Calu3 (cell line): ENCODE measurements around the gene ORM1. TPM values are rescaled to one million over a fixed set of nuclear protein-coding genes. Genes with fewer than 3 reads are reported as not detected.

Source experiments
- BruUV-seq: library from RNA; stranded (reverse); fragments of 400-500 nt; replicated peaks from 2 replicates; lab custom pipeline; 2021; lab: Mats Ljungman, UMichigan
- CTCF ChIA-PET: fragments of 300-600 bp; sonication (Branson Sonifier 250); formaldehyde crosslinking; loops from one replicate; lab custom pipeline; 2022; ENCODE audit warnings: antibody characterized with exemption; lab: Charles Lee
- DNase-seq: peaks from one replicate; pipeline ENCODE4 v3.0.0; 2022
- H3K27ac Mint-ChIP-seq: one replicate; pipeline ENCODE4 v1.8.0; 2022; ENCODE audit warnings: mixed read lengths; ENCODE audit not compliant: unreplicated experiment
- H3K27me3 Mint-ChIP-seq: one replicate; pipeline ENCODE4 v1.8.0; 2022; ENCODE audit warnings: mixed read lengths; ENCODE audit not compliant: unreplicated experiment
- H3K36me3 Mint-ChIP-seq: one replicate; pipeline ENCODE4 v1.8.0; 2022; ENCODE audit warnings: mild to moderate bottlenecking, moderate library complexity, mixed read lengths; ENCODE audit not compliant: insufficient read depth, unreplicated experiment
- H3K4me1 Mint-ChIP-seq: one replicate; pipeline ENCODE4 v1.8.0; 2022; ENCODE audit warnings: mild to moderate bottlenecking, low read depth, mixed read lengths; ENCODE audit not compliant: unreplicated experiment
- H3K4me3 Mint-ChIP-seq: one replicate; pipeline ENCODE4 v1.8.0; 2022; ENCODE audit warnings: mild to moderate bottlenecking, low read depth, moderate library complexity, mixed read lengths; ENCODE audit not compliant: unreplicated experiment
- H3K9me3 Mint-ChIP-seq: one replicate; pipeline ENCODE4 v1.8.0; 2022; ENCODE audit warnings: low read depth, mixed read lengths; ENCODE audit not compliant: unreplicated experiment
- intact Hi-C: fragments of 100-400 bp; cut with micrococcal nuclease; formaldehyde crosslinking; loops from one replicate; pipeline ENCODE4 v1.10.0; 2022; ENCODE audit not compliant: unreplicated experiment
- total RNA-seq: library from RNA; stranded (reverse); gene quantifications from 2 replicates; pipeline ENCODE4 v1.2.3, GENCODE V29; 2022
- TF ChIP-seq, protein P1 (sequence below): fragments of 200-600 bp; IDR thresholded peaks from one replicate; pipeline ENCODE4 v1.8.0; 2022; ENCODE audit warnings: antibody characterized with exemption; ENCODE audit not compliant: unreplicated experiment

ORM1 gene
- total RNA-seq, 1 experiment from 2014 or later = not detected

DNA sequence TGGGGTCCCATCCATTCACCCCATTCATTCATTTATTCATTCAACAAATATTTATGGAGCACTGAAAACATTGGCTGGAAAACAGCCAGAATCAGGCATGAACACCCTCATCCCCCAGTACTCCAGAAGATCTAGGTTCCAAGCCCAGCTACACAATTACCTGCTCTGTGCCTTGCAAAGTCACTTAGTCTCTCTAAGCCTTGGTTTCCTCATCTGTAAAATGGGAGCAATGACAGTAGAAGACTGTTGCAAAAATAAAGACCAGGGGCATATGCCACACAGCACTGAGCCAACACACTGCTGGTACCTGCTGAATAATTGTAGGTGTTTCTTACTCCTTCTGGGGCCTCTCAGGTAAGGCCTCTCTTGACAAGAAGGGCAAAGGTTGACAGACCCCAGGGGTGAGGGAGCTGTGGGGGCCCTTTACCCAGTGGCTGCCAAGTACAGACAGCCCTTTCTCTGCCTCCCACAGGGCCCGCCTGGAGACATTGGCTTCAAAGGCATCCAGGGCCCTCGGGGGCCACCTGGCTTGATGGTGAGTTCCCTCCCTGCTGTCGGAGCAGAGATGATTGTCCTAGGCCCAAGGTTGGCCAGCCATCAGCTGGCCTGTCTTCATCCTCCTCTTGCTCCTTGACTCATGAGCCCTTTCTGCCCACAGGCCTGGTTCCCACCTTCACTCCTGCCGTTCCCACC is 22.6 kb upstream of the ORM1 start:
- intact Hi-C loops = no loop called here
- H3K4me1 Mint-ChIP-seq = no peaks in the 10 kb centered on the region
- H3K27me3 Mint-ChIP-seq = no peaks in the 10 kb centered on the region
- H3K27ac Mint-ChIP-seq = no peak overlapping the region
- H3K9me3 Mint-ChIP-seq = no peaks in the 10 kb centered on the region
- CTCF ChIA-PET = no interaction called here
- H3K36me3 Mint-ChIP-seq = no peaks in the 10 kb centered on the region
- no TSS peak for BruUV-seq
- no peak for DNase-seq
- H3K4me3 Mint-ChIP-seq = no peak overlapping the region
- TF ChIP-seq, protein P1, sequence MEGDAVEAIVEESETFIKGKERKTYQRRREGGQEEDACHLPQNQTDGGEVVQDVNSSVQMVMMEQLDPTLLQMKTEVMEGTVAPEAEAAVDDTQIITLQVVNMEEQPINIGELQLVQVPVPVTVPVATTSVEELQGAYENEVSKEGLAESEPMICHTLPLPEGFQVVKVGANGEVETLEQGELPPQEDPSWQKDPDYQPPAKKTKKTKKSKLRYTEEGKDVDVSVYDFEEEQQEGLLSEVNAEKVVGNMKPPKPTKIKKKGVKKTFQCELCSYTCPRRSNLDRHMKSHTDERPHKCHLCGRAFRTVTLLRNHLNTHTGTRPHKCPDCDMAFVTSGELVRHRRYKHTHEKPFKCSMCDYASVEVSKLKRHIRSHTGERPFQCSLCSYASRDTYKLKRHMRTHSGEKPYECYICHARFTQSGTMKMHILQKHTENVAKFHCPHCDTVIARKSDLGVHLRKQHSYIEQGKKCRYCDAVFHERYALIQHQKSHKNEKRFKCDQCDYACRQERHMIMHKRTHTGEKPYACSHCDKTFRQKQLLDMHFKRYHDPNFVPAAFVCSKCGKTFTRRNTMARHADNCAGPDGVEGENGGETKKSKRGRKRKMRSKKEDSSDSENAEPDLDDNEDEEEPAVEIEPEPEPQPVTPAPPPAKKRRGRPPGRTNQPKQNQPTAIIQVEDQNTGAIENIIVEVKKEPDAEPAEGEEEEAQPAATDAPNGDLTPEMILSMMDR = no peak

DNA sequence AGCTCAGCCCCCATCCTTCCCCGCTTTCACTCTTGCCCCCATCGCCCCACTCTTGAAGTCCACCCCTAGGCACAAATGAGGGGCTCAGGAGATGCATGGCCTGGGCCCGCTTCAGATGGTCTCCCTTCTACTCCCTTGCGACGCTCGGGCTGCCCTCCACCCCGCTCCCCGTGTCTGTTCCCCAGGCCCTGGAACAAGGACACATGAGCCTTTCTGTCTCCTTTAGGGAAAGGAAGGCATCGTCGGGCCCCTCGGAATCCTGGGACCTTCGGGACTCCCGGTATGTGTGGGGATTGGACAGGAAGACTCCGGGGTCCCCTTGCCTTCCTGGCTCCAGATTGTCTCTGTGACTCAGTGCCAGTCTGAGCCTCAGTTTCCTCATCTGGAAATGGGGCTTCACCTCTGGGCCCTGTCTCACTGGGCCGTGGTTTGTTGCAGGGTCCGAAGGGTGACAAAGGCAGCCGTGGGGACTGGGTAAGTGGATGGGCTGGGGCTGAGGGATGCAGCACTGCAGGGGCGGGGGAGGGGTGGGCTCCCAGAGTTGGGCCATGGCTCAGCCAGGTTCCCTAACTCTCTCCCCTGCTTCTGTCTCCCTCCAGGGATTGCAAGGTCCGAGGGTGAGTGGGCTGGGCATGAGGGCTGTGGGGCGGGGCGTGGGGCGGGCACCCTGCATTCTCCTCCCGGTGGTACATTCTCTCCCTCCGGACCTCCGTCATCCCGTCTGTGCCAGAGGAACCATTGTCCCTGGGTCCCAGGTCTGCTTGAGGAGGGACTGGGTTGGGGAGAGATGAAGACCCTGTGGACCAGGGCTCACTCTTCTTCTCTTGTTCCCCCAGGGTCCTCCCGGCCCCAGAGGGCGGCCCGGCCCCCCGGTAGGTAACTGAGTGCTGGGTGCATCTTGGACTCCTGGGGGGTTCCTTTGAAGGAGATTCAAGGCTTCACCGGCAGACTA is 21.8 kb upstream of the ORM1 start:
- no peaks in the 10 kb centered on the region for H3K4me1 Mint-ChIP-seq
- CTCF ChIA-PET = no interaction called here
- H3K4me3 Mint-ChIP-seq = no peak overlapping the region
- no peaks in the 10 kb centered on the region for H3K36me3 Mint-ChIP-seq
- BruUV-seq = no TSS peak
- intact Hi-C loops = no loop called here
- H3K9me3 Mint-ChIP-seq = no peaks in the 10 kb centered on the region
- no peaks in the 10 kb centered on the region for H3K27me3 Mint-ChIP-seq
- no peak for DNase-seq
- no peak overlapping the region for H3K27ac Mint-ChIP-seq
- TF ChIP-seq, protein P1 = no peak

DNA sequence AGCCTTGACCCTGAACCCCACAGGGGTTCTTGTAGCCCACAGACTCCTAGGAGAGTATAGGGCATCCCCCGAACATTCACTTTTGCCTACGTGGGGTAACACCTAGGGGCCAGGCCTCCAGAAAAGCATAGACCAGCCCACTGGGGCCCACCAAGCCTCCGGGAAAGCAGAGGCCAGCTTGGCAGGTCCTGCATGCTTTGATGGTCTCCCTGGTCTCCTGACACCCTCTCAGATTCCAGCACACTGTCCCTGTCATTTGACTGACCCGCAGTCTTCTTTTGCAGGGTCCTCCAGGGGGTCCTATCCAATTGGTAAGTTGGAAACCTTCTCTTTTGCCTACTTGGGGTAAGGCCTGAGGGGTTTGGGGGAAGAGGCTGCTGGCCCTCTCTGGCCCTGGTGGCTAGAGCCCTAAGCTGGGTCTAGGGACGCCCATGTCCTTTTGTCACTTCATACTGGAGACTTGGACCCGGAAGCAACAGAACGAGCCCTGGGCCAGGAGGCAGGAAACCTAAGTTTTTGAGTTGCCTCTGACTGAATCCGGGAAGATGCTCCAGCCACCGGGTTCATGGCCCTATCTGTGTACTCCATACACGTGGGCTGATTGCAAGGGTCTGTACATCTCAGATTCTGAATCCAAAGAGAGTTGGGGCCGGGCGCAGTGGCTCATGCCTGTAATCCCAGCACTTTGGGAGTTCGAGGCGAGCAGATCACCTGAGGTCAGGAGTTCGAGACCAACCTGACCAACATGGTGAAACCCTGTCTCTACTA is 20.9 kb upstream of the ORM1 start:
- CTCF ChIA-PET = no interaction called here
- BruUV-seq = no TSS peak
- no peak overlapping the region for H3K27ac Mint-ChIP-seq
- H3K36me3 Mint-ChIP-seq = no peaks in the 10 kb centered on the region
- DNase-seq = no peak
- H3K9me3 Mint-ChIP-seq = no peaks in the 10 kb centered on the region
- TF ChIP-seq, protein P1 = no peak
- no peaks in the 10 kb centered on the region for H3K4me1 Mint-ChIP-seq
- no peak overlapping the region for H3K4me3 Mint-ChIP-seq
- intact Hi-C loops = no loop called here
- H3K27me3 Mint-ChIP-seq = no peaks in the 10 kb centered on the region

DNA sequence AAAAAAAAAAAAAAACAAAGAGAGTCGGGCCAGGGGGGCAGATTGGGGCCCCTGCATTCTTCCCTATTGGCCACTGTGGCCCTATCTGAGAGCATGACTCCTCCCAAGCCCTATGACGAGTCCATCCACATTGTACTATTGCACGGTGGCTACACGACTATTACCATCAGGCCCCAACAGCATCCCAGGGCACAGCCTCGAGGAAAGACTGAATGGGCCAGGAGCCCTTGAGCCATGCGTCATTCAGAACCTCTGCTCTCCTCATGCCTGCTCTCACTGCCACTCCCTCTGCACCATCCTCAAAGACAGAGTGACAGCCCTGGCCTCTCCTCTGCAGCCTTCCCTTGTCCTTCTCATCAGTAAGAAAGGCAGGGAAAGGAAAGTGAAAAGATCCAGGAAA is 20.2 kb upstream of the ORM1 start:
- Mint-ChIP-seq H3K36me3 (no peaks in the 10 kb centered on the region), H3K4me3 (no peak overlapping the region), H3K27ac (no peak overlapping the region), H3K27me3 (no peaks in the 10 kb centered on the region), H3K4me1 (no peaks in the 10 kb centered on the region), H3K9me3 (no peaks in the 10 kb centered on the region)
- CTCF ChIA-PET = no interaction called here
- TF ChIP-seq, protein P1 = no peak
- intact Hi-C loops = no loop called here
- no peak for DNase-seq
- BruUV-seq = no TSS peak
